Glutamatergic neuron (in vitro differentiated cells): ENCODE data around the gene HCST. TPM values are rescaled to one million over a fixed set of nuclear protein-coding genes. Genes with fewer than 3 reads are reported as not detected.

ENCODE experiments used
- DNase-seq: peaks from one replicate; pipeline ENCODE4 v3.0.0; 2022
- H3K27ac Mint-ChIP-seq: one replicate; pipeline ENCODE4 v1.8.0; 2020; ENCODE audit warnings: mild to moderate bottlenecking, mixed read lengths, inconsistent platforms; ENCODE audit not compliant: unreplicated experiment
- H3K27me3 Mint-ChIP-seq: one replicate; pipeline ENCODE4 v1.8.0; 2020; ENCODE audit warnings: mild to moderate bottlenecking, moderate library complexity, mixed read lengths, inconsistent platforms; ENCODE audit not compliant: unreplicated experiment
- H3K36me3 Mint-ChIP-seq: one replicate; pipeline ENCODE4 v1.8.0; 2020; ENCODE audit warnings: mild to moderate bottlenecking, mixed read lengths, inconsistent platforms; ENCODE audit not compliant: unreplicated experiment
- H3K4me1 Mint-ChIP-seq: one replicate; pipeline ENCODE4 v1.8.0; 2020; ENCODE audit warnings: mild to moderate bottlenecking, low read depth, mixed read lengths, inconsistent platforms; ENCODE audit not compliant: unreplicated experiment
- H3K4me3 Mint-ChIP-seq: one replicate; pipeline ENCODE4 v1.8.0; 2020; ENCODE audit warnings: mild to moderate bottlenecking, mixed read lengths, inconsistent platforms; ENCODE audit not compliant: unreplicated experiment
- H3K9me3 Mint-ChIP-seq: one replicate; pipeline ENCODE4 v1.8.0; 2020; ENCODE audit warnings: mild to moderate bottlenecking, moderate library complexity, mixed read lengths, inconsistent platforms; ENCODE audit not compliant: unreplicated experiment
- CTCF ChIP-seq: fragments of 200-600 bp; sonication (generic); IDR thresholded peaks from one replicate; pipeline ENCODE4 v1.5.0; 2021; ENCODE audit not compliant: partially characterized antibody, unreplicated experiment
- total RNA-seq: library from RNA; stranded (reverse); fragmentation: NEBNext Ultra II Directional; extraction: Animal tissue kit (Norgen Biotek cat#: 25700); gene quantifications from one replicate; pipeline ENCODE4 v1.2.1, GENCODE V29; 2021; ENCODE audit not compliant: unreplicated experiment

Gene HCST
- total RNA-seq, 1 donor from 2014 or later, result not detected

GRCh38 chr19:35894342-35894741 is 8.0 kb upstream of the HCST start:
- H3K36me3 Mint-ChIP-seq, result peaks cover 3% of the 10 kb centered on the region
- peaks cover 5% of the 10 kb centered on the region for H3K27me3 Mint-ChIP-seq
- no peaks in the 10 kb centered on the region for H3K9me3 Mint-ChIP-seq
- no peak overlapping the region for H3K27ac Mint-ChIP-seq
- no peak for TF ChIP-seq CTCF
- no peak for DNase-seq
- H3K4me1 Mint-ChIP-seq, result peaks cover 11% of the 10 kb centered on the region
- H3K4me3 Mint-ChIP-seq, result no peak overlapping the region

GRCh38 chr19:35895911-35896642 is 6.3 kb upstream of the HCST start:
- no peak for TF ChIP-seq CTCF
- peaks cover 3% of the 10 kb centered on the region for H3K27me3 Mint-ChIP-seq
- DNase-seq, result no peak
- H3K36me3 Mint-ChIP-seq, result no peaks in the 10 kb centered on the region
- no peaks in the 10 kb centered on the region for H3K9me3 Mint-ChIP-seq
- H3K4me1 Mint-ChIP-seq, result peaks cover 4% of the 10 kb centered on the region
- no peak overlapping the region for H3K4me3 Mint-ChIP-seq
- no peak overlapping the region for H3K27ac Mint-ChIP-seq

- Mint-ChIP-seq H3K4me3 (no peak overlapping the region), H3K36me3 (no peaks in the 10 kb centered on the region), H3K27ac (no peak overlapping the region), H3K27me3 (peaks cover 3% of the 10 kb centered on the region), H3K9me3 (no peaks in the 10 kb centered on the region), H3K4me1 (peaks cover 4% of the 10 kb centered on the region)
- no peak for TF ChIP-seq CTCF
- no peak for DNase-seq
Observed at GRCh38 chr19:35896643-35897040, 5.7 kb upstream of the HCST start.

- Mint-ChIP-seq H3K4me3 (peak overlapping the region; percentile 74), H3K4me1 (peaks cover 10% of the 10 kb centered on the region), H3K36me3 (no peaks in the 10 kb centered on the region), H3K27me3 (peaks cover 7% of the 10 kb centered on the region), H3K27ac (no peak overlapping the region), H3K9me3 (peaks cover 2% of the 10 kb centered on the region)
- DNase-seq, result no peak
- TF ChIP-seq CTCF, result no peak
Observed at GRCh38 chr19:35897706-35898451, 4.5 kb upstream of the HCST start.

GRCh38 chr19:35898499-35898809 is 3.9 kb upstream of the HCST start:
- DNase-seq, result no peak
- TF ChIP-seq CTCF, result no peak
- H3K27ac Mint-ChIP-seq, result no peak overlapping the region
- H3K4me3 Mint-ChIP-seq, result peak overlapping the region; percentile 87
- no peaks in the 10 kb centered on the region for H3K36me3 Mint-ChIP-seq
- H3K27me3 Mint-ChIP-seq, result peaks cover 9% of the 10 kb centered on the region
- peaks cover 10% of the 10 kb centered on the region for H3K4me1 Mint-ChIP-seq
- H3K9me3 Mint-ChIP-seq, result peaks cover 3% of the 10 kb centered on the region
